Hematopoietic multipotent progenitor cell treated with erythropoietin and hydrocortisone succinate and interleukin-3 and kit ligand, for 8 days (in vitro differentiated cells): ENCODE measurements around the gene KCNG1.
"Not testable (repeated sequence)": the region's sequence is repeated elsewhere in the genome, so short reads cannot be mapped to it uniquely, and the experiment has no call there.

Experiments
- DNase-seq: peaks from one replicate; pipeline ENCODE4 v3.0.0-alpha.2; 2015

The KCNG1 gene

DNA sequence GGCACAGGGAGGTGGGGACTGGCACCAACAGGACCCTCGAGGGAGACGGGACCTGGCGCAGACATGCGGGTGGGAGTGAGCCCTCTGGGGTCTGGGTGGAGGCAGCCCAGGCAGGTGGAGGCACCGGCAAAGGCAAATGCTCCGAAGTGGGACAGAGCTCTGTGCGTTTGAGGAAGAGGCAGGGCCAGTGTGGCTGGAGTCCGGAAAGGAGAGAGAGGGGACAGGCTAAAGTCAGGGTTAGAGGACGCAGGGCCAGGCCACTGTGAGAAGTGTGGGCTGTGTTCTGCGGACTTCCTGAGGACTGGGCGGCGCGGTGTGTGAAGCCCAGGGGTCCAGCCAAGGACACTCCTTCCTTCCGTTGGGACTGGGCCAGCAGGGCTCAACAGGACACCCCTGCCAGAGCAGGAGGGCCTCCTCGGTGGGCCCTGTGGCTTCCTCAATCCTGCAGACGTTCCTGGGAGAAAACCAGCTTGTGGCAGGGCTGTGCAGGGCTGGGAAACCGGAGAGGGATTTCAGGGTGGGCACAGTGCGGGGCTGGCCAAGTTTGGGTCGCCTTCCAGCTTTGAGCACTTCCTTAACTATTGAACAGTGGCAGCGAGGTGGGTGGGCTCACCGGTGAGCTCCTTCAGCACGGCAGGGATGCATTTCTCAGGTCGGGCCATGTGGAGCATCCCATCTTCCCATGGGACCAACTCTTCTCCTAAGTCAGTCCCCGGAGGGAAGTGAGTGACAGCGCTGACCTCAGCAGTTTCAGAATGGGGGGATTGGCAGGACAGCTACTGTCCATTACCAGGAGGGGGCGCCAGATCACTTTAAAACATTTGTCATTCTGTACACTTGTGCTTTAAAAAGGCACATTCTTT lies 41.8 kb downstream of the KCNG1 start:
- DNase-seq = peak; percentile 75

DNA sequence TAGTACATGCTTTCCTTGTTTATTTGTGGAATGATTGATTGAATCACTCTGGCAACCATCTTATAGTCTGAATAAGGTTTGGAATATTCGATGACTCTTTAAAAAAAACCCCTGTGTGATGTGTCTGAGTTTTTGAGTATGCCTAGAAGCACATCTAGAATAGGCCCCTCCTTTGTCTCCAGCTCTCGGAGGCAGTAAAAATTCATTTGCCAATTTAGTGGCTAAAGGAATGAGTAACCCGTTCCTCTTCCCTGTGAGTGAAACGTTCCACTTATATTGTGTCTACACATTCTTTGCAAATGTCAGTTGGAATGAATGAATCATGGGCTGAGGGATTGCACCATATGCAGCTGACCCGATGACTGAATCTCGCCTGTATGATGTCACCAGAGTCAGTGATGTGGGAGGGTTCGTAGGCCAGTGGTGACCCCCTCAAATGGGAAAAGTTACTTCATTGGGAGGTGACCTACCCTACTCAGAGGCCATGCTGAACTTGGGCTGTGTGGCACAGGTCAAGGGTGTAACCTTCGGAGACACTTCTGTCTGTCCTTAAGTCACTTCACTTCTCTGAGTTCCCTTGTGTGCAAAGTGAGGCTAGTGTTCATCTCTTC lies 42.7 kb downstream of the KCNG1 start:
- no peak for DNase-seq

DNA sequence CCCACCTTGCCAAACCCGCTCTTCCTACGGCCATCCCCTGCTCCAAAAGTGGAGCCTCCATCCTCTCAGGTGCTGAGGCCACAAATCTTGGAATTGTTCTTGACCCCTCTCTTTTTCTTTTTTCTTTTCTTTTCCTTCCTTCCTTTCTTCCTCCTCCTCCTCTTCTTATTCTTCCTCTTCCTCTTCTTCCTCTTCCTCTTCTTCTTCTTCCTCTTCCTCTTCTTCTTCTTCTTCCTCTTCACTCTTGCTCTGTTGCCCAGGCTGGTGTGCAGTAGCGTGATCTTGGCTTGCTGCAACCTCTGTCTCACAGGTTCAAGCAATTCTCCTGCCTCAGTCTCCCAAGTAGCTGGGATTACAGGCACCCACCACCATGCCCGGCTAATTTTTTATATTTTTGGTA lies 44.4 kb downstream of the KCNG1 start:
- not testable (repeated sequence) for DNase-seq

DNA sequence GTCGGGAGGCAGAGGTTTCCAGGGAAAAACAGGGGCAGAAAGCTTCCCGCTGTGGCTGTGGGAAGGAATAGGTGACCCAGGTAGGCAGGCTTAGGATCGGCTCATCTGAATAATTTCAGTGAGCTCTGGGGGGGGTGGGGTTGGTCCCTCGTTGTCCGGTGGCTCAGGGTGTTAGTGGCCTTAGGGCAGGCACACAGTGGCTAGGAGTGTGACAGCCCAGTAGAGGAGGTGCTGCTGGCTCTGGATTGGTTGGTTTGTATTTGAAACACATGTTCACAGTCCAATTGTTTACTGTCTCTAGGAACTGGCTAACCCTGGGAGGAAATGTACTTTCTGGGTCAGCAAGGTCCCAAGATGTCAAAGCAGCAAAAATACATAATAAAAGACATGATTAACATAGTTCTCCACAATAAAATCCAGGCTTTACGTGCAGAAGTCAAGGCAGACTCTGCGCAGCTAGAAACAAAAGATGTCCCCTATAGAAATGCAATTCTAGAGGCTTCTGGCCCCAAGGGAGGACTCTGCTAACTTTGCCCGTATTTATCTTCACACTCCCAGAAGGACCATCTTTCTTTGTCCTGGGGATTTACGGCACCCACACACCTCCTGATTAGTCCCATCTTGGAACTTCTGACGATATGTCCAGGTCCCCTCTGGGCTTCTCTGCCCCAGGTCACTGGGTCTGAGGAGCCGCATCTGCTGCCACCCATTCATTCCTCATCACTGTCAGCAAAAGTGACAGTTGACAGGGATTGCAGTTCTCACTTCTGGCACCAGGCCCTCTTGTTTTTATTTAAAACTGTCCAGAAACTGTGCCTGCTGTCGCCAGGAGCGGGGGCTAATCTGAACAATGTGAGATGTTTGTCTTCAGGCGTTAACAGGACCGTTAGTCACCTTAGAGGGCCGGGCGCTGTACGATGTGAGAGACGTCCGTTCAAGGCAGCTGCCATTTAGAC lies 45.6 kb downstream of the KCNG1 start:
- no peak for DNase-seq

DNA sequence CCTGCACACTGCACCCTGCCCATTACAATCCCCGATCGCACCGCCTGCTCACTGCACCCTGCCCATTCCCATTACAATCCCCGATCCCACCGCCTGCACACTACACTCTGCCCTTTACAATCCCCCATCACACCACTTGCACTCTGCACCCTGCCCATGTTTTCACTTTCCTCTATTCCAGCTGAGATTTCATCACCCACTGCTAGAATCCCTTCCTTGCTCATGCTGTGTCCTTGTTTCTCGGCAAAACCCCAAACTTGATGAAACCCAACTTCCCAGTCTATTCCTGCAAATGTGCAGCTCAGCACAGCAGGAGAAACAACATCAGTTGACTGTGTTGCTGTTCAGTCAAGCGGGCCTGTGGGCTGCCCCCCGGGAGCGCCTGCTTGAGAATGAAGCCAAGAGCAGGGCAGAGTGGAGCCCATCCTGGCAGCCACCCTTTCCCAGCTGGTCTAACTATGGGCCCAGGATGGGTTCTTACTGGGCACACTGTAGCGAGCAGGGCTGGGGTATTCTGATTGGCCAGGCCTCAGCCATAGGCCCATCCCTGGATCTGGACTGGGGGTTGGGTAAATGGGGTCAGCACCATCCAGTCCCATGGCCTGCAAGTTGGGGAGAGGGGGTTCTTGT lies 47.1 kb downstream of the KCNG1 start:
- DNase-seq = no peak

DNA sequence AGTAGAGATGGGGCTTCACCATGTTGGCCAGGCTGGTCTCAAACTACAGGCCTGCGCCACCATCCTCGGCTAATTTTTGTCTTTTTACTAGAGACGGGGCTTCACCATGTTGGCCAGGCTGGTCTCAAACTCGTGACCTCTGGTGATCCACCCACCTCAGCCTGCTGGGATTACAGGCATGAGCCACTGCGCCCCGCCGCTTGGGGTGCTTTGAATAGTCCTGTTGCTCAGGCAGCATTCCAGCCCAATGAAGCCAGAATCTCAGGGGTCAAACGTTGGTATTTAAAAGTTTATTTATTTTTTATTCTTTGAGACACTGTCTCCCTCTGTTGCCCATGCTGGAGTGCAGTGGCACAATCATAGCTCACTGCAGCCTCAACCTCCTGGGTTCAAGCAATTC lies 53.0 kb downstream of the KCNG1 start:
- no peak for DNase-seq

DNA sequence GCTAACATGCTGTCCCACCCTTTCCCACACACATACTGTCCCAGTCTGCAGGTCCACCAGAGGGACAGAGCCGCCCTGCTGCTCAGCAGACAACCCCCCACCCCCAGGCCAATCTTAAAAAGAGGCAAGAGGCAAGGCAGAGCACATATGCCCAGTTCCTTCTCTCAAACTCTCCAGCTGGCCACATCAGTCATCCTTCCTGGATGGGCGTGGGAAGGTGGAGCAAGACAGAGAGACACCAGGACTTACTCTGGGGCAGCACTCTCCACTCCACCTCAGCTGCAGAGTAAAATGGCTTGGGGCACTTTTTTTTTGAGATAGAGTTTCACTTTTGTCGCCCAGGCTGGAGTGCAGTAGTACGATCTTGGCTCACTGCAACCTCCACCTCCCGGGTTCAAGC lies 53.5 kb downstream of the KCNG1 start:
- DNase-seq = no peak

DNA sequence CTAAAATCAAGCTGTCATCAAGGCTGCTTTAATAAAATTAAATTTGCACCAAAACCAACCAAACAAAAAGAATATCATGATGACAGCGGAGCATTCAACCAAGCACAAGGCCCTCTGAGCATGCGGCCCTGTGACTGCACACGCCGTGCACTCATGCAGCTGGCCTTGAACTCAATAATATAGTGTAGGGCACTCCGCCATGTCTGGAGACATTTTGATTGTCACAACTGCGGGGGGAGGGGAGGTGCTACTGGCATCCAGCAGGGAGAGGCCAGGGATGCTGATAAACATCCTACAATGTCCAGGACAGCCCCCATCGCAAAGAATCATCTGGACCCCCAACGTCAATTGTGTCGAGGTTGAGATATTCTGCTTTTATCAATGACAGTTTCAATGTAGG lies 54.6 kb downstream of the KCNG1 start:
- DNase-seq = no peak

DNA sequence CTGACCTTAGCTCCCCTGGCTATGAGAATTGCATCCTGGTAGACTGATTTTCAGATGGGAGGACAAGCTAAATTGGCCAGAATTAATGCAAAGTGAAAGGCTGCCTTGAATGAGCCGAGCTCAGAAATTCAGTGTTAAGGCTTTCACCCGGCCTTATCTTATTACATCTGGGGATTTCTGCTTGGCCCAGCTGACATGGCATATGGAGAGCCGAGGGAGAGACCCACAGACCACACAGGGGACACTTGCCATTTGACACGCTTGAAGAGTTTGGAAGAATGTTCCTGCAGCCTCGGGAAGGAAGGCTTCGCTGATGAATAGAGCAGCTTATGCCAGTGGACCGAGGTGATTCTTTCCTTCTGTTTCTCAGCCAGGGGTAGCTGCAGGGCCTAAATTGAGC lies 55.3 kb downstream of the KCNG1 start:
- DNase-seq = no peak

DNA sequence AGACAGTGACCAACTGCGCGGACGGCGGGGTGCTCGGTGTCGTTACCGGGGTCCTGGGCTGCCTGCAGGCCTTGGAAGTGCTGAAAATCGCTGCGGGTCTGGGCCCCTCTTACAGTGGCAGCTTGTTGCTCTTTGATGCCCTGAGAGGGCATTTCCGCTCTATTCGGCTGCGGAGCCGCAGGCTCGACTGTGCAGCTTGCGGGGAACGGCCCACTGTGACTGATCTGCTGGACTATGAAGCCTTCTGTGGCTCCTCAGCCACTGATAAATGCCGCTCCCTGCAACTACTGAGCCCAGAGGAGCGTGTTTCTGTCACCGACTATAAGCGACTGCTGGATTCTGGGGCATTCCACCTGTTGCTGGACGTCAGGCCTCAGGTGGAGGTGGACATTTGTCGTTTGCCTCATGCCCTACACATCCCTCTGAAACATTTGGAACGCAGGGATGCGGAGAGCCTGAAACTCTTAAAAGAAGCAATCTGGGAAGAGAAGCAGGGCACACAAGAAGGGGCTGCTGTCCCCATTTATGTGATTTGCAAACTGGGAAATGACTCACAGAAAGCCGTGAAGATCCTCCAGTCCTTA lies 63.3 kb downstream of the KCNG1 start:
- no peak for DNase-seq

DNA sequence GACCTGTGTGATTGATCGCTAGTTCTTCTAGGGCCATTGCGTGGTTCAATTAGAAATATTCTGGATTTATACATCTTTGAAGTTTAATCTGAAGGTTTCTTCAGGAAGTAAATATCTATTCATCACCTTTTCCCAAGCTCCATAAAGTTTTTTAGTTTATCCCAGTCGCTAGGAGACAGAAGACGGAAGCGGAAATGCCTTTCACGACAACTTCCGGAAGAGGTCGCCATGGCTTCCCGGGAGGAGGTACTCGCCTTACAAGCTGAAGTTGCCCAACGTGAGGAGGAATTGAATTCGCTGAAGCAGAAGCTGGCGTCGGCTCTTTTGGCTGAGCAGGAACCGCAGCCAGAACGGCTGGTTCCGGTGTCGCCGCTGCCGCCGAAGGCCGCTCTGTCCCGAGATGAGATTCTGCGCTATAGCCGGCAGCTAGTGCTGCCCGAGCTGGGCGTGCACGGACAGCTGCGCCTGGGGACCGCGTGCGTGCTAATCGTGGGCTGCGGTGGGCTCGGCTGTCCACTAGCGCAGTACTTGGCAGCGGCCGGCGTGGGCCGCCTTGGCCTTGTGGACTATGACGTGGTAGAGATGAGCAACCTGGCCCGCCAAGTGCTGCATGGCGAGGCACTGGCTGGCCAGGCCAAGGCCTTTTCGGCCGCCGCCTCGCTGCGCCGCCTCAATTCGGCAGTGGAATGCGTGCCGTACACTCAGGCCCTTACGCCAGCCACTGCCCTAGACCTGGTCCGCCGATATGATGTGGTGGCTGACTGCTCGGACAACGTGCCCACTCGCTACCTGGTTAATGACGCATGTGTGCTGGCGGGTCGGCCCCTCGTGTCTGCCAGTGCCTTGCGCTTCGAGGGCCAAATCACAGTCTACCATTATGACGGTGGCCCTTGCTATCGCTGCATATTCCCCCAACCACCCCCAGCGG lies 64.0 kb downstream of the KCNG1 start, which contains the start of gene MOCS3:
TSS of gene MOCS3 (plus strand) at position 204 of the 928 bp plus-strand sequence. CDS start at position 229, 25 bp downstream.
- DNase-seq = peak; percentile 94

DNA sequence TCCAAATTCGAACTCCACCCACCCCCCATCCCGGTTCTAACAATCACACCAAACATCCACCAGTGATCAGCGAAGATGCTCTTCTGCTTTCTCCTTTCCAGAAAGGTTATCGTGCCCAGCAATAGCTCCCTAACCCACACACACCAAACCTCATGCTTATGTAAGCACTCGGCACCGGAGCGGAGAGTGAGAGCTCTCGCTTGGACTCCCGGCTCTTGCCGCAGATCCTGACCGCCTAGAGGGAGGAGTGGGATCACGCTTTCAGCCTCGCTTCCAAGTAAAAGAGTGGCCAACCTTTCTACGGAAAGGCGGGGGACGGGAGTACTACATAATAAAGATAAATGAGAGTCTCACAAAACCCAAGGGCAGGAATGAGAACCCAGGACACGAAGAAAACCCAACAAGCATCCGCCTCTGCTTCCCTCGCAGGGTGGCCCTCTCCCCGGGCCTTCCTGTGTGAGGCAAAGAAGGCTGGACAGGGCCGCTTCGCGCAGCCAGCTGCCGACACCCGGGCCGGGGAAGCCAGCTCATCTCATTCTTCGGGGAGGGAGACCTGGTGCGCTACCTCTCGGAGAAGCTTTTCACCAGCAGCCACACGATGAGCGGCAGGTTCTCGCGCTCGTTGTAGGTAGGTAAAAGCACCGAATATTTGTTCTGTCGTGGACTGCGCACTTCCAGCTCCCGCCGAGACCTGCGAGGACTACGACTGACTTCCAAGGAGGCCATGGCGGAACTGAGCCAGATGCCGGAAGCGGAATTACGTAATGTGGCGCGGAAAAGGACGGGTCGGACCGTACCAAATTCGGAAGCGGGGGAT lies 64.9 kb downstream of the KCNG1 start, which contains the start of gene DPM1:
TSS of gene DPM1 (minus strand) at position 735 of the 817 bp plus-strand sequence. CDS start at position 726, 9 bp downstream.
- peak; percentile 92 for DNase-seq

DNA sequence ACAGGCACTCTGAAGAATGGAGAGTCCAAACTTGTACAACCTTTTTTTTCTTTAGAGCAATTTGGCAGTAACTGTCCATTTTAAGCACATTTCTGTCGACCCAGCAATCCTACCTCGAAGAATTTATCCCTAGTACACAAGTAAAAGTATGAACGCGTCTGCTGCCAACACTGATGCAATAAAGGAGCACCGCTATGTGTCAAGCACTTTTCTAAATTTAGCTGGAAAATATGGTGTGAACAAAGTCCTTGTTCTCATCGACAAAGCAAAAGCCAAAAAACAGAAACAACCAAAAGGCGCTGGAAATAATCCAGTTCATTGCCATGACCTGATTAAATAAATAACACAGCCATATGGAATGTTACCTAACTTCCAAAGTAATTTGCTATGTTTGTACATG lies 65.6 kb downstream of the KCNG1 start:
- no peak for DNase-seq

DNA sequence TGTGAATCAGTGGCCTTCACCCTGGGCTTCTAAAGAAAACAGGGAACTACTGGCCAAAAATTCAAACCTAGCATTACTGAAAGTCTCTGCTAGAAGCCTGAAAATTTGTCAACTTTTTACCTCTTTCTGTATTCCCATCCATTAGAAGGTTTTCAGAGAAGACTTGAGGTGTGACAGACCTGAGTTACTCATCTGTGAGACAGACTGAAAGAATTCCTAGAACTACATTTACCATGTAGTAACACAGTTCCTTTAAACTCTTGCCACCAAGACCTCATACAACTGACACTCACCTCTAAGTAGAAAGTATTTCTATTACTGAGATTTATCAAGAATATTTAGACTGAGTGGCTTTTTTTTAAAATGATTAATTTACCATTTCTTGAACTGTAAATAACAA lies 69.1 kb downstream of the KCNG1 start:
- no peak for DNase-seq
